GM18526 (cell line): ENCODE data around the gene RBBP8.

Experiments
- POLR2A ChIP-seq: IDR thresholded peaks from 3 replicates; pipeline ENCODE4 v1.6.1; 2011; ENCODE audit not compliant: insufficient read length; ENCODE audit errors: extremely low read depth

Gene RBBP8

GRCh38 chr18:23032030-23032582 is 99.0 kb downstream of the RBBP8 start:
- TF ChIP-seq POLR2A, result no peak

GRCh38 chr18:23033056-23033455 is 99.9 kb downstream of the RBBP8 start:
- no peak for TF ChIP-seq POLR2A

- no peak for TF ChIP-seq POLR2A
Observed at GRCh38 chr18:23036660-23037201, 103.6 kb downstream of the RBBP8 start.

- TF ChIP-seq POLR2A, result no peak
Observed at GRCh38 chr18:23037646-23038045, 104.5 kb downstream of the RBBP8 start.

- no peak for TF ChIP-seq POLR2A
Observed at GRCh38 chr18:23038712-23039111, 105.6 kb downstream of the RBBP8 start.

GRCh38 chr18:23042133-23042532 is 109.0 kb downstream of the RBBP8 start:
- TF ChIP-seq POLR2A, result no peak

GRCh38 chr18:23043803-23044376 is 110.8 kb downstream of the RBBP8 start:
- no peak for TF ChIP-seq POLR2A

- no peak for TF ChIP-seq POLR2A
Observed at GRCh38 chr18:23049698-23050373, 116.7 kb downstream of the RBBP8 start.

- no peak for TF ChIP-seq POLR2A
Observed at GRCh38 chr18:23053776-23054457, 120.8 kb downstream of the RBBP8 start.

GRCh38 chr18:23054553-23054952 is 121.4 kb downstream of the RBBP8 start:
- TF ChIP-seq POLR2A, result no peak

- no peak for TF ChIP-seq POLR2A
Observed at GRCh38 chr18:23056315-23056714, 123.2 kb downstream of the RBBP8 start.

GRCh38 chr18:23057096-23057495 is 124.0 kb downstream of the RBBP8 start:
- no peak for TF ChIP-seq POLR2A

- TF ChIP-seq POLR2A, result no peak
Observed at GRCh38 chr18:23058746-23059415, 125.8 kb downstream of the RBBP8 start.

GRCh38 chr18:23059541-23060465 is 126.7 kb downstream of the RBBP8 start:
- TF ChIP-seq POLR2A, result no peak
